Ishikawa (cell line): ENCODE measurements around the gene DCAF10.

Experiments used
- CEBPB ChIP-seq: IDR thresholded peaks from 2 replicates; pipeline ENCODE4 v1.6.1; 2012
- CREB1 ChIP-seq: IDR thresholded peaks from 2 replicates; pipeline ENCODE4 v1.6.1; 2012; ENCODE audit warnings: low read depth
- EGR1 ChIP-seq: IDR thresholded peaks from 2 replicates; pipeline ENCODE4 v1.6.1; 2012
- EP300 ChIP-seq: IDR thresholded peaks from 2 replicates; pipeline ENCODE4 v1.6.1; 2012; ENCODE audit warnings: borderline replicate concordance
- FOXM1 ChIP-seq: IDR thresholded peaks from 2 replicates; pipeline ENCODE4 v1.6.1; 2012; ENCODE audit warnings: low read depth, borderline replicate concordance
- NFIC ChIP-seq: IDR thresholded peaks from 2 replicates; pipeline ENCODE4 v1.6.1; 2012
- RAD21 ChIP-seq: IDR thresholded peaks from 2 replicates; pipeline ENCODE4 v1.6.1; 2012; ENCODE audit warnings: low read depth
- TAF1 ChIP-seq: IDR thresholded peaks from 2 replicates; pipeline ENCODE4 v1.6.1; 2012; ENCODE audit warnings: low read depth, mild to moderate bottlenecking
- TCF12 ChIP-seq: IDR thresholded peaks from 2 replicates; pipeline ENCODE4 v1.6.1; 2012; ENCODE audit warnings: low read depth
- TEAD4 ChIP-seq: IDR thresholded peaks from 2 replicates; pipeline ENCODE4 v1.6.1; 2012
- YY1 ChIP-seq: IDR thresholded peaks from 2 replicates; pipeline ENCODE4 v1.6.1; 2012; ENCODE audit warnings: low read depth
- ZBTB7A ChIP-seq: IDR thresholded peaks from 2 replicates; pipeline ENCODE4 v1.6.1; 2012; ENCODE audit warnings: low read depth
- TF ChIP-seq, protein P1 (sequence below): IDR thresholded peaks from 2 replicates; pipeline ENCODE4 v1.6.1; 2012; ENCODE audit warnings: low read depth, mild to moderate bottlenecking
- TF ChIP-seq, protein P2 (sequence below): IDR thresholded peaks from 2 replicates; pipeline ENCODE4 v1.6.1; 2012
- TF ChIP-seq, protein P3 (sequence below): IDR thresholded peaks from 2 replicates; pipeline ENCODE4 v1.6.1; 2012

Gene DCAF10

DNA sequence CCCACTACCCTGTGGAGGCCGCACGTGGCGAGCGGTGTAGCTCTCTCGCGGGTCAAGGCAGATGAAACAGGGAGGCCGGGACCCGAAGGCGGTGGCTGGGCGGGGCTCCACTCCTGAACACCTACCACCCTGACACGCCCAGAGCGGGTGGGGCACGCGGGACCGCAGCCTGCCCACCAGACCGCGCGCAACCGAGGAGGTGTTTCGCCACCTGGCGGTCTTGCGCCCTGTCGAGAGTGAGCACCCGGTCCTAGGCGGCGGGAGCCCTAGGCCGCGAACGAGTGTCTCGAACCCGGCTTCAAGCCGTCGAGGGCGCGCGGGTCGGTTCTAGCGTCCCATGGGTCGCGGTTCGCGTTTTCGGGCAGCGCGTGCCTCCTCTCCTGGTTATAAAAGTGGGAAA is 13.5 kb upstream of the DCAF10 start:
- no peak for TF ChIP-seq TAF1

DNA sequence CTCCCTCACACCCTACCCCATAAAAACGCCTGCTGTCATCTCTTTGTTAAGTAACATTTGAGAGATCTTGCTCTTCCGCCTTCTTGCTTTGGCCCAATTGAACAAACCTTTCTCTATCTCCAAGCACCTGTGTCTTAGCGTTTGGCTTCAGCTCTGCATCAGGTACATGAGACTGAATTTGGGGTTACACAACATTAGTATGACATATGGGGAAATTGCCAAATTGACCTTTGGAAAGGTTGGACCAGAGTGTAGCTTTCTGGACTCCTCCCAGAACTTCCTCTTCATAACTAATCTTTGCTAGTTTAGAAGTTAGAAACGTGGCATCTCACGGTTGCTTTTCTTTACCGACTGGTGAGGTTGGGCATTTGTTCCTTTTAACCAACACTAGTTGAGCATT is 12.3 kb upstream of the DCAF10 start:
- TF ChIP-seq NFIC (no peak), ZBTB7A (no peak), CEBPB (no peak), RAD21 (no peak), FOXM1 (no peak), TEAD4 (no peak), TAF1 (no peak), CREB1 (no peak), YY1 (no peak), TCF12 (no peak), EP300 (no peak), EGR1 (no peak)
- TF ChIP-seq, protein P1, sequence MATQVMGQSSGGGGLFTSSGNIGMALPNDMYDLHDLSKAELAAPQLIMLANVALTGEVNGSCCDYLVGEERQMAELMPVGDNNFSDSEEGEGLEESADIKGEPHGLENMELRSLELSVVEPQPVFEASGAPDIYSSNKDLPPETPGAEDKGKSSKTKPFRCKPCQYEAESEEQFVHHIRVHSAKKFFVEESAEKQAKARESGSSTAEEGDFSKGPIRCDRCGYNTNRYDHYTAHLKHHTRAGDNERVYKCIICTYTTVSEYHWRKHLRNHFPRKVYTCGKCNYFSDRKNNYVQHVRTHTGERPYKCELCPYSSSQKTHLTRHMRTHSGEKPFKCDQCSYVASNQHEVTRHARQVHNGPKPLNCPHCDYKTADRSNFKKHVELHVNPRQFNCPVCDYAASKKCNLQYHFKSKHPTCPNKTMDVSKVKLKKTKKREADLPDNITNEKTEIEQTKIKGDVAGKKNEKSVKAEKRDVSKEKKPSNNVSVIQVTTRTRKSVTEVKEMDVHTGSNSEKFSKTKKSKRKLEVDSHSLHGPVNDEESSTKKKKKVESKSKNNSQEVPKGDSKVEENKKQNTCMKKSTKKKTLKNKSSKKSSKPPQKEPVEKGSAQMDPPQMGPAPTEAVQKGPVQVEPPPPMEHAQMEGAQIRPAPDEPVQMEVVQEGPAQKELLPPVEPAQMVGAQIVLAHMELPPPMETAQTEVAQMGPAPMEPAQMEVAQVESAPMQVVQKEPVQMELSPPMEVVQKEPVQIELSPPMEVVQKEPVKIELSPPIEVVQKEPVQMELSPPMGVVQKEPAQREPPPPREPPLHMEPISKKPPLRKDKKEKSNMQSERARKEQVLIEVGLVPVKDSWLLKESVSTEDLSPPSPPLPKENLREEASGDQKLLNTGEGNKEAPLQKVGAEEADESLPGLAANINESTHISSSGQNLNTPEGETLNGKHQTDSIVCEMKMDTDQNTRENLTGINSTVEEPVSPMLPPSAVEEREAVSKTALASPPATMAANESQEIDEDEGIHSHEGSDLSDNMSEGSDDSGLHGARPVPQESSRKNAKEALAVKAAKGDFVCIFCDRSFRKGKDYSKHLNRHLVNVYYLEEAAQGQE: no peak
- TF ChIP-seq, protein P2, sequence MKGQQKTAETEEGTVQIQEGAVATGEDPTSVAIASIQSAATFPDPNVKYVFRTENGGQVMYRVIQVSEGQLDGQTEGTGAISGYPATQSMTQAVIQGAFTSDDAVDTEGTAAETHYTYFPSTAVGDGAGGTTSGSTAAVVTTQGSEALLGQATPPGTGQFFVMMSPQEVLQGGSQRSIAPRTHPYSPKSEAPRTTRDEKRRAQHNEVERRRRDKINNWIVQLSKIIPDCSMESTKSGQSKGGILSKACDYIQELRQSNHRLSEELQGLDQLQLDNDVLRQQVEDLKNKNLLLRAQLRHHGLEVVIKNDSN: no peak
- TF ChIP-seq, protein P3, sequence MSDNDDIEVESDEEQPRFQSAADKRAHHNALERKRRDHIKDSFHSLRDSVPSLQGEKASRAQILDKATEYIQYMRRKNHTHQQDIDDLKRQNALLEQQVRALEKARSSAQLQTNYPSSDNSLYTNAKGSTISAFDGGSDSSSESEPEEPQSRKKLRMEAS: no peak

DNA sequence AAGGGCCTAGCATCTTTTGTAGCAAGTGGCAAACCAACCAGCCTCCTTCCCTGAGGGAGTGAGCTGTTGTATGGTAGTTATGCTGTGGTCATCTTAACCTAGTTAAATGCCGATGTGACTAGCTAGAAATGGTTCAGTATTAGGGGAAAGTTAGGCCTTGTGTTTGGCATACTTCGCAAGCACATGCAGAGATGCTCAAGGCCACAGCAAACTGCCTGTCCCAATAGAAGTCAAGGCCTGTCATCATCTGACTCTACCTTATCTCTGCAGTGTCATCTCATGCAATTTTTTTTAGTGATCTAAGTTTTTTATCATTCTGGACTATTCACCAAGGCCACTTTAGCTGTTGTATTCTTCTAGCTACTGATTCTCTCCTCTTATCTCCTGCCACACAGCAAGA is 10.5 kb upstream of the DCAF10 start:
- TF ChIP-seq TEAD4 (no peak), YY1 (no peak), ZBTB7A (no peak), EP300 (no peak), CEBPB (no peak), FOXM1 (no peak), NFIC (no peak), CREB1 (no peak), RAD21 (no peak), TCF12 (no peak), TAF1 (no peak), EGR1 (no peak)
- TF ChIP-seq, protein P3: no peak
- TF ChIP-seq, protein P1: no peak
- TF ChIP-seq, protein P2: no peak

DNA sequence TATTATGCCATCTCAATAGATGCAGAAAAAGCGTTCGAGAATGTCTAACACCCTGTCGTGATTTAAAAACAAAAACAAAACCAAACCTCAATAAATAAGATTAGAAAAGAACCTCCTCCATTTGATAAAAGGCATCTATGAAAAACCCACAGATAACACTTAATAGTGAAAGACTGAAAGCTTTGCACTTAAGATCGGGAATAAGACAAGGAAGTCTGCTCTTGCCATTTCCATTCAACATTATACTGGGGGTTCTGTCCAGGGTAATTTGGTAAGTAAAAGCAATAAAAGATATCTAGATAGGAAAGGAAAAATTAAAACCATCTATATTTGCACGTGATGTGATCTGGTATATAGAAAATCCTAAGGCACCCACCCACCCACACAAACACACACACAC is 8.5 kb upstream of the DCAF10 start:
- TF ChIP-seq NFIC (no peak), EGR1 (no peak), CEBPB (no peak), TEAD4 (no peak), TCF12 (no peak), TAF1 (no peak), YY1 (no peak), EP300 (no peak), FOXM1 (no peak), ZBTB7A (no peak), CREB1 (no peak), RAD21 (no peak)
- TF ChIP-seq, protein P3: no peak
- TF ChIP-seq, protein P1: no peak
- TF ChIP-seq, protein P2: no peak
